Hypothalamus (tissue), 51 donors: Measurements from ENCODE around the gene TTLL12.

Source experiments
- DNase-seq, 51 donors: peaks; one replicate each; lab custom pipeline; 2025; lab: John Stamatoyannopoulos, UW

Gene TTLL12

DNA sequence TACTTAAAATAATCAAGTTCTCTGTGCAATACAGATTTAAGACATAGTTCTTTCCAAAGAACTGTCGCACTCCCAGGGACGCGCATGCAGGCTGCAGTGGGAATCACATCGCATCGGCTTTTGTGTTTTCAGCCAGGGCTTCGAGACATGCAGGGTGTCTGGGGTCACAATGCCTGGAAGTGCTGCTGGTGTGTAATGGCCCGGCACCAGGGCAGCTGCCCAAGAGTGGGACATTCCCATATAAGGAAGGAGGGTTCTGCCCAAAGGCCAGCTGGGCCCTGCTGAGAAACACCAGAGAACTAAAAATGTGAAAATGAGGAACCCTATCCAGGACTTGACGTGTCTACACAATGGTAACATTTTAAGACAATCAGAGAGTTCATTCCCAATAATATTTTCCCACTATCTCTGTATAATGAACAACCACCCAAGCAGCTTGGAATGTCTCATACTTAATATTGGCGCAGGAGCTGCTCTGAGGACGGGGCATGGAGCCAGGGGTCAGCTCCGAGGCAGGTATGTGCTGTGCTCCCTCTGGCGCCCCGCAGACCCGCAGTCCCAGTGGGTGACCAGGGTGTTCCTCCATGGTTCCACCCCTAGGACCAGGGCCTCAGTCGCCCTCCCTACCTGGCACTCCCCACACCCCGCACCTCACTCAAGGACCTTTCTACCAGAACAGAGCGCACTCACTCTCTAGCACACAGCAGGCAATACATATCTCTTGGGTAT lies 55.0 kb downstream of the TTLL12 start:
- no peak for DNase-seq

DNA sequence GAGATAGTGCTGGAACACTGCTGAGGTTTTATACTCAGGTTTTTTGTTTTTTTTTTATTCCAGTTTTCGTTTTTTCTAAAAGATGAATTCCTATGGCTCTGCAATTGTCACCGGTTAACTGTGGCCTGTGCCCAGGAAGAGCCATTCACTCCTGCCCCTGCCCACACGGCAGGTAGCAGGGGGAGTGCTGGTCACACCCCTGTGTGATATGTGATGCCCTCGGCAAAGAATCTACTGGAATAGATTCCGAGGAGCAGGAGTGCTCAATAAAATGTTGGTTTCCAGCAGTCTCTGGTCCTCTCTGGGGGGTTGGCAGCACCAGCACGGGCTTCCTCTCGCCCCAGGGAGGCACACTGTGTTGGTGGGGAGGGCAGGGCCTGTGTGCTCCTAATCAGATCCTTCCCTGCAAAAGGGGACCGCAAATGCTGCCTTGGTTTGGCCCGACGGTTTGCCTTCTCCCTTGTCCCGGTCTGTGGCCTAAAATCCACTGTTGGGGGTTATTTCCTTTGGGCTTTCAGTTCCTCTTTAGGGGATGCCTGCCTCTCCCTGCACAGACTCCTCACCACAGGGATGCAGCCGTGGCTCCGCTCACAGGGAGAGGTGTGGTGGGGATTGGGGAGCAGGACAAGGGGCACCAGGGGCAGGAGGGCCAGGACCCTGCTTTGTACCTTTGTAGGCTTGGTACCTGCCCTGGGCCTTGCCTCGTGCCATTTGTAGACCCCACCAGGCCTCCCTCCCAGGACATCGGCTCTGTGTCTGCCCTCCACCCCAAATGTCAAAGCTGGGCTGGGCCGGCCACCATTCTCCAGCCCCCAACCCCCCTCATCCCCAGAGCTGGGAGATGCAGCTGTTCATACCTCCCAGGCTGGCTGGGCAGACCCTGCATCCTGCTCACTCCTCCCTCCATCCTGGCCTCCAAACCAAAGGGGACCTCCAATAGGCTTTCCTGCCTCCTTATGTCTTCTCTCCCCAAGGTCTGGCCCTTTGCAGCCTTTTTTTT lies 57.2 kb downstream of the TTLL12 start:
- DNase-seq: no peak

- DNase-seq: no peak
Measured at GRCh38 chr22:43128928-43129424, 58.0 kb downstream of the TTLL12 start.

- DNase-seq: no peak
Measured at GRCh38 chr22:43128116-43128515, 58.8 kb downstream of the TTLL12 start.

GRCh38 chr22:43127166-43127908 lies 59.6 kb downstream of the TTLL12 start:
- DNase-seq: no peak

- DNase-seq: no peak
Measured at GRCh38 chr22:43126501-43127165, 60.3 kb downstream of the TTLL12 start.

- DNase-seq: no peak
Measured at GRCh38 chr22:43118953-43119458, 67.9 kb downstream of the TTLL12 start.

DNA sequence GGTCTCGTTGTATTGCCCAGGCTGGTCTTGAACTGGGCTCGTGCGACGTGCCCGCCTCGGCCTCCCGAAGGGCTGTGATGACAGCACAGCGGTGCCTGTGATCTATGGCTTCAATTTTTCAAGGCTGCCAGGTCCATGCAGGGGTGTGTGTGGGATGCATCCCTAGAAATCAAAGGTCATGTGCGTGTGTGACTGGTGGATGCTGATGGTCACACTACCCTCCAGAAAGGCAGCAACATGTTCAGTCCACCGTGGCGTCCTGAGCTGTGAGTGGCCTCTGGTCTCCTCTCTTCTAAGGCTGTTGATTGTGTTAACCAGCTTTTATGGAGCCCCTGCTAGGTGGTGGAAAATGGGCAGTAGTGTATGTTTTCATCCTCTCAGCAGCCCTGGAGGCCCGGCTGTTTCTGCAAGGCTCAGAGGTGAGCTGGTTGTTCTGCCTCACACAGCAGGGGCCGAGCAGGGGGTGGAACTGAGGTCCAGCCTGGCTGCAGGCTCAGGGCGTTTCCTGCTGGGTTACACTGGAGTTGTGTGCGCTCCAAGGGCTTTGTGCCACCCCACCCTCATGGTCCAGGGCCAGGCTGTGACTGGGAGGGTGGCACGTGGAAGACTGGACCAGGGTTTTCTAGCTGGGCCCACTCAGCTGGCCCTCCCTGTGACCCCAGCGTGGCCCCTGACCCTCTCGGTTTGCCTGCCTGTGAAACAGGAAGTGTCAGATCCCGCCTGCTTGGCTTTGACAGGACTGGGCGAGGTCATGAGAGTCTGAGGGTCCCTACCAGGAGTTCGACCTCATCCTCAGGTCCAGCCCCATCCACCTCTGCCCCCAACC lies 68.7 kb downstream of the TTLL12 start:
- no peak for DNase-seq

- DNase-seq: no peak
Measured at GRCh38 chr22:43116932-43117331, 70.0 kb downstream of the TTLL12 start.
